H9 (cell line): ENCODE data around the gene NCAPG. TPM values are rescaled to one million over a fixed set of nuclear protein-coding genes. Genes with fewer than 3 reads are reported as not detected.

Experiments
- DNase-seq: peaks from one replicate; pipeline ENCODE4 v3.0.0-alpha.2; 2017
- H2AFZ ChIP-seq: one replicate; pipeline ENCODE4 v1.6.1; 2013; ENCODE audit warnings: mild to moderate bottlenecking, low read length, control low read depth, moderate library complexity
- H2AK5ac ChIP-seq: 2 replicates; pipeline ENCODE4 v1.6.1; 2013; ENCODE audit warnings: low read length, control low read depth, mixed read lengths; ENCODE audit not compliant: insufficient read length
- H2BK120ac ChIP-seq: one replicate; pipeline ENCODE4 v1.6.1; 2013; ENCODE audit warnings: low read depth, mild to moderate bottlenecking, low read length, control low read depth, inconsistent platforms; ENCODE audit not compliant: poor library complexity, severe bottlenecking
- H2BK12ac ChIP-seq: 2 replicates; pipeline ENCODE4 v1.6.1; 2013; ENCODE audit warnings: low read length, control low read depth, mixed read lengths, low read depth; ENCODE audit not compliant: insufficient read length
- H2BK15ac ChIP-seq: 2 replicates; pipeline ENCODE4 v1.6.1; 2013; ENCODE audit warnings: low read depth, low read length, control low read depth
- H2BK20ac ChIP-seq: one replicate; pipeline ENCODE4 v1.6.1; 2013; ENCODE audit warnings: low read depth, mild to moderate bottlenecking, low read length, control low read depth, inconsistent platforms; ENCODE audit not compliant: poor library complexity, severe bottlenecking
- H2BK5ac ChIP-seq: 2 replicates; pipeline ENCODE4 v1.6.1; 2013; ENCODE audit warnings: low read length, control low read depth, mixed read lengths; ENCODE audit not compliant: insufficient read length
- H3K14ac ChIP-seq: 2 replicates; pipeline ENCODE4 v1.6.1; 2013; ENCODE audit warnings: low read length, control low read depth; ENCODE audit not compliant: insufficient read depth
- H3K18ac ChIP-seq: 2 replicates; pipeline ENCODE4 v1.6.1; 2013; ENCODE audit warnings: low read depth, mild to moderate bottlenecking, mixed read lengths, low read length, control low read depth; ENCODE audit not compliant: insufficient read length
- H3K23ac ChIP-seq: 2 replicates; pipeline ENCODE4 v1.6.1; 2013; ENCODE audit warnings: low read length, control low read depth, mixed read lengths, low read depth; ENCODE audit not compliant: insufficient read length
- H3K23me2 ChIP-seq: 2 replicates; pipeline ENCODE4 v1.6.1; 2013; ENCODE audit warnings: low read depth, mild to moderate bottlenecking, mixed read lengths, low read length, control low read depth; ENCODE audit not compliant: insufficient read length, poor library complexity, severe bottlenecking
- H3K27ac ChIP-seq: 2 replicates; pipeline ENCODE4 v1.5.1; 2013; ENCODE audit warnings: low read length, control low read depth, mixed read lengths, low read depth; ENCODE audit not compliant: insufficient read length
- H3K27me3 ChIP-seq: 2 replicates; pipeline ENCODE4 v1.6.1; 2013; ENCODE audit warnings: low read length, control low read depth, inconsistent platforms; ENCODE audit not compliant: insufficient read depth
- H3K4ac ChIP-seq: 2 replicates; pipeline ENCODE4 v1.6.1; 2013; ENCODE audit warnings: low read depth, mild to moderate bottlenecking, control low read depth, inconsistent platforms, low read length, moderate library complexity
- H3K4me1 ChIP-seq: 2 replicates; pipeline ENCODE4 v1.6.1; 2013; ENCODE audit warnings: low read length, control low read depth, inconsistent platforms; ENCODE audit not compliant: insufficient read depth
- H3K4me2 ChIP-seq: 2 replicates; pipeline ENCODE4 v1.6.1; 2013; ENCODE audit warnings: low read length, control low read depth, mixed read lengths; ENCODE audit not compliant: insufficient read length, insufficient read depth
- H3K56ac ChIP-seq: 2 replicates; pipeline ENCODE4 v1.6.1; 2013; ENCODE audit warnings: low read depth, mild to moderate bottlenecking, mixed read lengths, low read length, control low read depth; ENCODE audit not compliant: insufficient read length
- H3K79me1 ChIP-seq: 2 replicates; pipeline ENCODE4 v1.6.1; 2013; ENCODE audit warnings: low read depth, mild to moderate bottlenecking, moderate library complexity, low read length, control low read depth, inconsistent platforms; ENCODE audit not compliant: insufficient read depth, poor library complexity, severe bottlenecking
- H3K79me2 ChIP-seq: 2 replicates; pipeline ENCODE4 v1.6.1; 2013; ENCODE audit warnings: low read length, control low read depth, inconsistent platforms; ENCODE audit not compliant: insufficient read depth
- H3K9ac ChIP-seq: 2 replicates; pipeline ENCODE4 v1.6.1; 2013; ENCODE audit warnings: low read length, control low read depth, mixed read lengths; ENCODE audit not compliant: insufficient read length; ENCODE audit errors: extremely low read depth
- H3K9me3 ChIP-seq: one replicate; pipeline ENCODE4 v1.6.1; 2013; ENCODE audit warnings: low read depth, low read length, inconsistent platforms; ENCODE audit not compliant: control insufficient read depth
- H3T11ph ChIP-seq: one replicate; pipeline ENCODE4 v1.6.1; 2013; ENCODE audit warnings: mild to moderate bottlenecking, low read length, control low read depth, inconsistent platforms
- H4K20me1 ChIP-seq: one replicate; pipeline ENCODE4 v1.6.1; 2013; ENCODE audit not compliant: control insufficient read depth, insufficient read length, insufficient read depth
- H4K5ac ChIP-seq: 2 replicates; pipeline ENCODE4 v1.6.1; 2013; ENCODE audit warnings: low read depth, mild to moderate bottlenecking, mixed read lengths, low read length, control low read depth; ENCODE audit not compliant: insufficient read length
- H4K8ac ChIP-seq: replicated peaks from 2 replicates; pipeline ENCODE4 v1.6.1; 2013; ENCODE audit warnings: low read length, control low read depth, mixed read lengths, low read depth; ENCODE audit not compliant: insufficient read length
- H4K91ac ChIP-seq: 2 replicates; pipeline ENCODE4 v1.6.1; 2013; ENCODE audit warnings: low read depth, mild to moderate bottlenecking, moderate library complexity, mixed read lengths, low read length, control low read depth; ENCODE audit not compliant: insufficient read length
- H3K27ac Mint-ChIP-seq, 3 experiments: 2 replicates in 2 of 3; 3 replicates in 1 of 3; pipeline ENCODE4 v1.8.0; 2020 to 2021; ENCODE audit warnings: mixed read lengths in 3 of 3, mild to moderate bottlenecking in 1 of 3, moderate library complexity in 1 of 3
- H3K27me3 Mint-ChIP-seq: 2 replicates; pipeline ENCODE4 v1.8.0; 2021; ENCODE audit warnings: low read depth, mild to moderate bottlenecking, moderate library complexity, mixed read lengths
- H3K36me3 Mint-ChIP-seq, 3 experiments: 2 replicates in 2 of 3; 3 replicates in 1 of 3; pipeline ENCODE4 v1.8.0; 2020 to 2021; ENCODE audit warnings: low read depth in 3 of 3, mixed read lengths in 3 of 3; ENCODE audit not compliant: insufficient read depth in 1 of 3
- H3K4me1 Mint-ChIP-seq, 2 experiments: 2 replicates each; pipeline ENCODE4 v1.8.0; 2020; ENCODE audit warnings: mixed read lengths in 2 of 2
- H3K4me3 Mint-ChIP-seq, 2 experiments: 2 replicates in 1 of 2; 3 replicates in 1 of 2; pipeline ENCODE4 v1.8.0; 2020 to 2021; ENCODE audit warnings: mild to moderate bottlenecking in 2 of 2, mixed read lengths in 2 of 2, moderate library complexity in 1 of 2
- H3K9me3 Mint-ChIP-seq, 2 experiments: 2 replicates in 1 of 2; 3 replicates in 1 of 2; pipeline ENCODE4 v1.8.0; 2020; ENCODE audit warnings: mild to moderate bottlenecking in 2 of 2, mixed read lengths in 2 of 2, moderate library complexity in 1 of 2
- CTCF ChIP-seq: fragments of 200-600 bp; sonication (generic); conservative IDR thresholded peaks from 3 replicates; pipeline ENCODE4 v1.8.0; 2021; ENCODE audit warnings: antibody characterized with exemption, mild to moderate bottlenecking
- WGBS: extraction: QIAGEN DNeasy Blood & Tissue Kit; methylation state at CpG from one replicate; pipeline ENCODE4 v1.1.7; 2013; ENCODE audit warnings: missing lambda C conversion rate, low lambda C conversion rate, mixed read lengths; ENCODE audit not compliant: insufficient read length; ENCODE audit errors: extremely low coverage; 5-methylcytosine and 5-hydroxymethylcytosine counted together
- total RNA-seq: library from RNA; stranded (reverse); gene quantifications from 2 replicates; pipeline ENCODE4 v1.2.1, GENCODE V29; 2021

Gene NCAPG
- total RNA-seq, 1 experiment from 2014 or later: 48.8 TPM

- Histone ChIP-seq H3K27me3 (no peaks in the 10 kb centered on the region), H3K23me2 (no peaks in the 10 kb centered on the region), H2AK5ac (no peak overlapping the region), H3K18ac (no peak overlapping the region), H3K27ac (no peak overlapping the region), H3K14ac (no peak overlapping the region), H4K20me1 (no peaks in the 10 kb centered on the region), H2BK120ac (no peak overlapping the region), H2BK12ac (no peak overlapping the region), H4K8ac (no peak overlapping the region), H4K5ac (no peak overlapping the region), H2BK20ac (no peak overlapping the region), H3K4me2 (no peak overlapping the region), H2AFZ (no peak overlapping the region), H3K79me1 (no peaks in the 10 kb centered on the region), H4K91ac (no peak overlapping the region), H3K56ac (no peak overlapping the region), H3K79me2 (no peaks in the 10 kb centered on the region), H3K4me1 (no peaks in the 10 kb centered on the region), H3K9me3 (no peaks in the 10 kb centered on the region), H3K9ac (no peak overlapping the region), H3T11ph (no peak overlapping the region), H3K23ac (no peak overlapping the region), H2BK15ac (no peak overlapping the region), H3K4ac (no peak overlapping the region), H2BK5ac (no peak overlapping the region)
- no CpG with 5 or more reads among the region's 1 CpG for WGBS
- no peak overlapping the region for H3K4me3 Mint-ChIP-seq
- DNase-seq: no peak
- no peak for TF ChIP-seq CTCF
- H3K4me1 Mint-ChIP-seq: peaks cover 12 to 19% of the 10 kb centered on the region in 2 experiments
- no peaks in the 10 kb centered on the region for H3K9me3 Mint-ChIP-seq
- H3K27me3 Mint-ChIP-seq: no peaks in the 10 kb centered on the region
- peaks cover 34 to 73% (median 69%) of the 10 kb centered on the region in 3 experiments; a peak in 6 of 7 replicates for H3K36me3 Mint-ChIP-seq
- peak overlapping the region in 1 of 3 experiments; percentile 17; a peak in 1 of 7 replicates for H3K27ac Mint-ChIP-seq
Observed at GRCh38 chr4:17823871-17824669, 13.3 kb downstream of the NCAPG start.
